GM10248 (cell line): ENCODE measurements around the gene TEKT3.

ENCODE experiments used
- CTCF ChIA-PET: fragments of 300-600 bp; sonication (Branson Sonifier 250); formaldehyde crosslinking; extraction: SDS; loops from one replicate; lab custom pipeline; 2021; ENCODE audit warnings: antibody characterized with exemption; lab: Yijun Ruan, JAX
- POLR2A ChIA-PET: fragments of 350-650 bp; sonication (Branson Sonifier 250); formaldehyde crosslinking; extraction: SDS; loops from one replicate; lab custom pipeline; 2020; ENCODE audit warnings: antibody characterized with exemption; lab: Yijun Ruan, JAX
- DNase-seq: peaks from one replicate; pipeline ENCODE4 v3.0.0; 2012; ENCODE audit errors: extremely low spot score
- CTCF ChIP-seq: IDR thresholded peaks from 2 replicates; pipeline ENCODE4 v1.5.1; 2012; ENCODE audit warnings: mild to moderate bottlenecking, low read depth; ENCODE audit errors: extremely low read depth, missing control alignments, control extremely low read depth

Gene TEKT3

GRCh38 chr17:15293558-15293957 lies 47.8 kb downstream of the TEKT3 start:
- ChIA-PET CTCF (interaction anchor here (0.8 kb wide), 1 partner anchor 11 kb away, joined by 3 read pairs; no protein-coding TSS in a partner anchor), POLR2A (no interaction called here)
- no peak for DNase-seq
- no peak for TF ChIP-seq CTCF

GRCh38 chr17:15291674-15292361 lies 49.6 kb downstream of the TEKT3 start:
- DNase-seq = no peak
- ChIA-PET CTCF (interaction anchor here (1.2 to 1.3 kb wide), 2 partner anchors 34 to 38 kb away, joined by 3 read pairs; no protein-coding TSS in a partner anchor), POLR2A (no interaction called here)
- TF ChIP-seq CTCF = no peak

GRCh38 chr17:15290605-15291004 lies 50.8 kb downstream of the TEKT3 start:
- CTCF ChIA-PET = no interaction called here
- POLR2A ChIA-PET = no interaction called here
- no peak for DNase-seq
- TF ChIP-seq CTCF = no peak

GRCh38 chr17:15289285-15290183 lies 51.9 kb downstream of the TEKT3 start:
- no peak for TF ChIP-seq CTCF
- POLR2A ChIA-PET = no interaction called here
- CTCF ChIA-PET = no interaction called here
- no peak for DNase-seq

GRCh38 chr17:15288859-15289258 lies 52.5 kb downstream of the TEKT3 start:
- no peak for DNase-seq
- no peak for TF ChIP-seq CTCF
- ChIA-PET CTCF (no interaction called here), POLR2A (no interaction called here)

GRCh38 chr17:15287538-15288267 lies 53.7 kb downstream of the TEKT3 start:
- ChIA-PET CTCF (no interaction called here), POLR2A (no interaction called here)
- no peak for TF ChIP-seq CTCF
- no peak for DNase-seq
